Ishikawa (cell line): ENCODE results near the gene CSPG4.

Experiments
- CEBPB ChIP-seq: IDR thresholded peaks from 2 replicates; pipeline ENCODE4 v1.6.1; 2012
- CREB1 ChIP-seq: IDR thresholded peaks from 2 replicates; pipeline ENCODE4 v1.6.1; 2012; ENCODE audit warnings: low read depth
- EGR1 ChIP-seq: IDR thresholded peaks from 2 replicates; pipeline ENCODE4 v1.6.1; 2012
- EP300 ChIP-seq: IDR thresholded peaks from 2 replicates; pipeline ENCODE4 v1.6.1; 2012; ENCODE audit warnings: borderline replicate concordance
- FOXM1 ChIP-seq: IDR thresholded peaks from 2 replicates; pipeline ENCODE4 v1.6.1; 2012; ENCODE audit warnings: low read depth, borderline replicate concordance
- NFIC ChIP-seq: IDR thresholded peaks from 2 replicates; pipeline ENCODE4 v1.6.1; 2012
- RAD21 ChIP-seq: IDR thresholded peaks from 2 replicates; pipeline ENCODE4 v1.6.1; 2012; ENCODE audit warnings: low read depth
- REST ChIP-seq: IDR thresholded peaks from 2 replicates; pipeline ENCODE4 v1.6.1; 2012; ENCODE audit warnings: low read depth, mild to moderate bottlenecking
- TAF1 ChIP-seq: IDR thresholded peaks from 2 replicates; pipeline ENCODE4 v1.6.1; 2012; ENCODE audit warnings: low read depth, mild to moderate bottlenecking
- TCF12 ChIP-seq: IDR thresholded peaks from 2 replicates; pipeline ENCODE4 v1.6.1; 2012; ENCODE audit warnings: low read depth
- TEAD4 ChIP-seq: IDR thresholded peaks from 2 replicates; pipeline ENCODE4 v1.6.1; 2012
- USF1 ChIP-seq: IDR thresholded peaks from 2 replicates; pipeline ENCODE4 v1.6.1; 2012
- YY1 ChIP-seq: IDR thresholded peaks from 2 replicates; pipeline ENCODE4 v1.6.1; 2012; ENCODE audit warnings: low read depth
- ZBTB7A ChIP-seq: IDR thresholded peaks from 2 replicates; pipeline ENCODE4 v1.6.1; 2012; ENCODE audit warnings: low read depth
- TF ChIP-seq, protein P1 (sequence below): IDR thresholded peaks from 2 replicates; pipeline ENCODE4 v1.6.1; 2012

CSPG4 gene

DNA sequence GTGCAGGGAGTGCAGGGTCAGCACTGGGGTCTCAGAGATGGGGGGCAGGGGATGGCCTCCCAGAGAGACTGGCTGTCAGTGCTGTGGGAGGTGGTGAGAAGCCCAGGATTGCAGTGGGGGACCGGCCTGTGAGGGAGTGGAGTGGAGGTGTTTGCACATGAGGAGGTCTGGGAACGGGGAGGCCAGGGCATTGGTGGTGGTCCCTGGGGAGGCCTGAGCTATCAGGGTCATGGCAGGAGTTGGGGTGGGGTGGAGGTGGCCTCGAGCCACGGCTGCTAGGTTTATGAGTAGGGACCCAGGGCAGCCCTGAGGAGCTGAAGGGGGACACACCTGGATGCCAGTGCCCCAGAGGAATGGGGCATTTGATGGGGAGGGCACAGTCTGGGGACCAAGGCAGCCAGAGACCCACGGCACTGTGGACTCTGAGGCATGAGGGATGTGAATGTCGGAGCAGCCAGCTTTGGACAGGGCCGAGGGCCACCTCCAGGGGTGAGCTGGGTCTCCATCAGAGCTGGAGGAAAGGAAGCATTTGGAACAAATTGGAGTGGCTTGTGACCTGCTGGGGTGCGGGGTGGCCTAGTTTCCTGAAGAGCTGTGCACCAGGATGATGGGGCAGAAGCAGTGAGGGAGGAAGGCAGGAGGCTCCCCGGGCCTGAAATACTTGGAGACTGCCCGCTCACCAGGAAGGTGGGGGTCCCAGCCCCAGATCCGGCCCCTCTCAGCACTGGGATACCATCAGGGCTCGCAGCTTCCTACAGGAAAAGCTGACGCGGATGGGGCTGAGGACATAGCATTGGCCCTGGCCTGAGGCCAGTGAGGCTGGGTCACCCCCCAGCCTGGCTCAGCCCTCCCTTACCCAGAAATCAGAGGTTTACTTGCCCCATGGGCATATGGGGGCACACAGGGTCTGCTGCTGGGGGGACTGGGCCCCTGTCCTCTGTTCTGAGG lies 9.5 kb upstream of the CSPG4 start:
- TF ChIP-seq CREB1 (no peak), TCF12 (no peak), USF1 (no peak), REST (no peak)
- TF ChIP-seq, protein P1, sequence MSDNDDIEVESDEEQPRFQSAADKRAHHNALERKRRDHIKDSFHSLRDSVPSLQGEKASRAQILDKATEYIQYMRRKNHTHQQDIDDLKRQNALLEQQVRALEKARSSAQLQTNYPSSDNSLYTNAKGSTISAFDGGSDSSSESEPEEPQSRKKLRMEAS, result no peak

GRCh38 chr15:75721480-75721922 lies 8.9 kb upstream of the CSPG4 start:
- TF ChIP-seq ZBTB7A (no peak), EP300 (no peak), EGR1 (no peak), CEBPB (no peak), TAF1 (no peak), CREB1 (no peak), FOXM1 (no peak), TEAD4 (no peak), REST (no peak), TCF12 (no peak), YY1 (no peak), NFIC (no peak)
- TF ChIP-seq, protein P1, result no peak

DNA sequence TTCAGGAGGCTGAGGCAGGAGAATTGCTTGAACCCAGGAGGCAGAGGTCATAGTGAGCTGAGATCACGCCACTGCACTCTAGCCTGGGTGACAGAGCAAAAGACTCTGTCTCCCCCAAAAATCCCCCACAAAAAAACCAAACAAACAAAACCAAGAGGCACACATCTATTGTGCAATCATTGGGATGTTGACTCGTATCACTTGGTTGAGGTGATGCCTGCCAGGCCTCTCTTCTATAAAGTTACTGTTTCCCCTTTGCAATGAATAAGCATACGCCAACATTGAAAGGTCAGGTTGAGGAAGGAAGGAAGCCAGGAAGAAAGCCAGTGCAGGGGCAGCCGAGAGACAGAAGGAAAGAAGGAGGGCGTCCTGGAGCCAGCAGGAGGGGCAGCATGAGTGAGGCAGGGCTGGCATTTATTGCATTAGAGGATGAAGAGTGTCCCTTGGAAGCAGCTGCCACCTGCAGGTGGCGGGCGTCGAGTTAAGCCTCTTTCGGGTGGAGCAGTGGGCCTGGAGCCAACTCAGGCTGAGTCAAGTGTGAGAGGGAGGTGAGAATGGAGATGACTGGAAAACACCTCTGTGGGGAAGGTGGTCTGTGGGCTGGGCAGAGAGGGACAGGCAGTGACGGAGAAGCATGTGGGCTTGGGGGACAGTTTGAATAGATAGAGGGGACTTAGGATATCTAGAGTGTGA lies 8.3 kb upstream of the CSPG4 start:
- TF ChIP-seq, protein P1, result peak; percentile 57
- TF ChIP-seq TCF12, result peak; percentile 13; the same call in 1 of the 2 replicates
- peak; percentile 47 for TF ChIP-seq RAD21
- TF ChIP-seq NFIC, result peak; percentile 78
- TF ChIP-seq TEAD4, result no peak

DNA sequence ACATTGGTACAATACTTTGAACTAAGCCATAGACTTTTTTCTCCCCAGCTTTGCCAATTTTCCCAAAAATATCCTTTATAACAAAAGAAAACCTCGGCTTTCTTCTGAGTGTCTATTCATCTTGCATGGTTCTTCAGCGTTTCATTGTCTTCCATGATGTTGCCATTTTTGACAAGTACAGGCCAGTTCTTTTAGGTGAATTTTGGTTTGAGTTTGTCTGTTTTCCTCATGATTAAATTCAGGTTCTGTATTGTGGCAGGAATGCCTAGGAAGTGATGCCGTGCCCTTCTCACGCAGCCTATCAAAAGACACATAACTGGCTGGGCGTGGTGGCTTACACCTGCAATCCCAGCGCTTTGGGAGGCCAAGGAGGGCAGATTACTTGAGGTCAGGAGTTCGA lies 7.6 kb upstream of the CSPG4 start:
- TF ChIP-seq, protein P1, result no peak
- TF ChIP-seq CREB1, result no peak
- TF ChIP-seq EP300, result no peak
- TF ChIP-seq FOXM1, result no peak
- no peak for TF ChIP-seq YY1
- TF ChIP-seq TCF12, result no peak
- TF ChIP-seq ZBTB7A, result no peak

DNA sequence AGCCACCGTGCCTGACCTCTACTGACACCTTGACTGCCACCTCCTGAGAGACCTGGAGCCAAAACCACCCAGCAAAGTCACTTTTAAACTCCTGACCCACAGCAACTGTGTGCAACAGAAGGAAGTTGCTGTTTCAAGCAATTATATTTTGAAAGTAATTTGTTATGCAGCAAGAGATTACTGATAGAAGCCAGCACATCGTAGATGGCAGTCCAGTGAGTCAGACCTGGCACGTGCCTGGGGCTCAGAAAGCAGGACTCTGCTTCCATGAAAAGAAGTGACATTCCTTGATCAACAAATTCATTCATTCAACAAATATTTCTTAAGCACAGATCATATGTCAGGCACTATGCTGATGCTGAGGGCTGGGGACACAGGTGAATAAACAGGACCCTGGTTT lies 5.7 kb upstream of the CSPG4 start:
- TF ChIP-seq, protein P1, result 0 out of 2 replicates have a peak, but pooled peaks have one; percentile 37
- no peak for TF ChIP-seq EGR1

- TF ChIP-seq FOXM1, result no peak
- TF ChIP-seq EGR1, result no peak
- no peak for TF ChIP-seq EP300
- no peak for TF ChIP-seq NFIC
- no peak for TF ChIP-seq TAF1
- TF ChIP-seq CEBPB, result no peak
- TF ChIP-seq, protein P1, result no peak
- TF ChIP-seq TCF12, result no peak
- no peak for TF ChIP-seq YY1
- TF ChIP-seq REST, result no peak
- no peak for TF ChIP-seq USF1
- TF ChIP-seq RAD21, result no peak
Observed at GRCh38 chr15:75714195-75714594, 1.5 kb upstream of the CSPG4 start.
